SU-DHL-6 (cell line): ENCODE results near the gene SDK2.
"Not testable (repeated sequence)": the region's sequence is repeated elsewhere in the genome, so short reads cannot be mapped to it uniquely, and the experiment has no call there.

Experiments used
- H2AFZ ChIP-seq: fragments of 200-600 bp; sonication (generic); 2 replicates; pipeline ENCODE4 v1.6.1; 2014; ENCODE audit warnings: low read depth, mild to moderate bottlenecking, moderate library complexity, mixed read lengths, antibody characterized with exemption, low read length; ENCODE audit not compliant: severe bottlenecking
- H3F3A ChIP-seq: fragments of 200-600 bp; shearing (Covaris generic); 2 replicates; pipeline ENCODE4 v1.6.0; 2016; ENCODE audit warnings: antibody characterized with exemption, mild to moderate bottlenecking; ENCODE audit not compliant: insufficient read depth
- H3K27ac ChIP-seq: fragments of 200-600 bp; sonication (generic); 2 replicates; pipeline ENCODE4 v1.5.1; 2016; ENCODE audit warnings: low read depth, mild to moderate bottlenecking, low read length, moderate library complexity, mixed read lengths
- H3K27me3 ChIP-seq: fragments of 200-600 bp; sonication (generic), shearing (Covaris generic); 2 replicates; pipeline ENCODE4 v1.6.0; 2014; ENCODE audit warnings: mild to moderate bottlenecking, low read length
- H3K36me3 ChIP-seq: fragments of 200-600 bp; sonication (generic); 2 replicates; pipeline ENCODE4 v1.6.1; 2014; ENCODE audit warnings: mild to moderate bottlenecking, low read length, mixed read lengths
- H3K4me2 ChIP-seq: fragments of 300-600, 200-600 bp; shearing (Covaris generic), sonication (generic); 2 replicates; pipeline ENCODE4 v1.6.0; 2014; ENCODE audit warnings: low read length, low read depth, mild to moderate bottlenecking; ENCODE audit not compliant: poor library complexity, severe bottlenecking
- H3K4me3 ChIP-seq: fragments of 200-600 bp; sonication (generic); 2 replicates; pipeline ENCODE4 v1.5.1; 2014; ENCODE audit warnings: antibody characterized with exemption, low read length, mild to moderate bottlenecking, mixed read lengths; ENCODE audit not compliant: insufficient read depth, poor library complexity, severe bottlenecking
- H3K79me2 ChIP-seq: fragments of 200-600 bp; sonication (generic); 2 replicates; pipeline ENCODE4 v1.6.1; 2014; ENCODE audit warnings: mild to moderate bottlenecking, low read length, moderate library complexity; ENCODE audit not compliant: insufficient read depth
- H3K9ac ChIP-seq: fragments of 200-600 bp; sonication (generic); 2 replicates; pipeline ENCODE4 v1.7.0; 2014; ENCODE audit warnings: mild to moderate bottlenecking, low read length
- H3K9me2 ChIP-seq: fragments of 200-600 bp; sonication (generic); replicated peaks from 2 replicates; pipeline ENCODE4 v1.6.1; 2014; ENCODE audit warnings: low read length; ENCODE audit not compliant: insufficient read depth
- H3K9me3 ChIP-seq: fragments of 200-600 bp; sonication (generic); 2 replicates; pipeline ENCODE4 v1.6.1; 2014; ENCODE audit warnings: low read length, mixed read lengths; ENCODE audit not compliant: insufficient read depth
- H4K20me1 ChIP-seq: fragments of 200-600 bp; sonication (generic); 2 replicates; pipeline ENCODE4 v1.6.1; 2014; ENCODE audit warnings: low read depth, mild to moderate bottlenecking, antibody characterized with exemption, low read length, moderate library complexity, mixed read lengths
- EZH2phosphoT487 ChIP-seq: fragments of 200-600 bp; sonication (generic), shearing (Covaris generic); conservative IDR thresholded peaks from 2 replicates; pipeline ENCODE4 v1.6.1; 2018; ENCODE audit warnings: mild to moderate bottlenecking, antibody characterized with exemption, low read length, moderate library complexity, mixed read lengths
- TF ChIP-seq, protein P1 (sequence below): fragments of 200-600 bp; sonication (generic); IDR thresholded peaks from one replicate; pipeline ENCODE4 v1.5.1; 2017; ENCODE audit warnings: antibody characterized with exemption, mild to moderate bottlenecking, low read length, moderate library complexity; ENCODE audit not compliant: insufficient read depth, poor library complexity, severe bottlenecking

Gene SDK2

GRCh38 chr17:73369817-73370490 is 274.3 kb downstream of the SDK2 start:
- H3K79me2 ChIP-seq, H4K20me1 ChIP-seq, H3K4me3 ChIP-seq, H3K9me2 ChIP-seq, H3K4me2 ChIP-seq, H3F3A ChIP-seq, H3K27me3 ChIP-seq, H2AFZ ChIP-seq, H3K9ac ChIP-seq, H3K27ac ChIP-seq, H3K9me3 ChIP-seq, H3K36me3 ChIP-seq: not testable (repeated sequence)
- TF ChIP-seq, protein P1, sequence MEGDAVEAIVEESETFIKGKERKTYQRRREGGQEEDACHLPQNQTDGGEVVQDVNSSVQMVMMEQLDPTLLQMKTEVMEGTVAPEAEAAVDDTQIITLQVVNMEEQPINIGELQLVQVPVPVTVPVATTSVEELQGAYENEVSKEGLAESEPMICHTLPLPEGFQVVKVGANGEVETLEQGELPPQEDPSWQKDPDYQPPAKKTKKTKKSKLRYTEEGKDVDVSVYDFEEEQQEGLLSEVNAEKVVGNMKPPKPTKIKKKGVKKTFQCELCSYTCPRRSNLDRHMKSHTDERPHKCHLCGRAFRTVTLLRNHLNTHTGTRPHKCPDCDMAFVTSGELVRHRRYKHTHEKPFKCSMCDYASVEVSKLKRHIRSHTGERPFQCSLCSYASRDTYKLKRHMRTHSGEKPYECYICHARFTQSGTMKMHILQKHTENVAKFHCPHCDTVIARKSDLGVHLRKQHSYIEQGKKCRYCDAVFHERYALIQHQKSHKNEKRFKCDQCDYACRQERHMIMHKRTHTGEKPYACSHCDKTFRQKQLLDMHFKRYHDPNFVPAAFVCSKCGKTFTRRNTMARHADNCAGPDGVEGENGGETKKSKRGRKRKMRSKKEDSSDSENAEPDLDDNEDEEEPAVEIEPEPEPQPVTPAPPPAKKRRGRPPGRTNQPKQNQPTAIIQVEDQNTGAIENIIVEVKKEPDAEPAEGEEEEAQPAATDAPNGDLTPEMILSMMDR: peak; percentile 72

GRCh38 chr17:73369111-73369521 is 275.1 kb downstream of the SDK2 start:
- Histone ChIP-seq H3K79me2 (no peaks in the 10 kb centered on the region), H3K4me3 (no peak overlapping the region), H3K4me2 (no peak overlapping the region), H4K20me1 (no peaks in the 10 kb centered on the region), H3K27ac (no peak overlapping the region), H3K9me2 (no peaks in the 10 kb centered on the region), H3K27me3 (no peaks in the 10 kb centered on the region), H2AFZ (no peak overlapping the region), H3K36me3 (no peaks in the 10 kb centered on the region), H3F3A (no peaks in the 10 kb centered on the region), H3K9me3 (no peaks in the 10 kb centered on the region), H3K9ac (no peak overlapping the region)
- TF ChIP-seq EZH2phosphoT487: no peak
- TF ChIP-seq, protein P1: no peak

DNA sequence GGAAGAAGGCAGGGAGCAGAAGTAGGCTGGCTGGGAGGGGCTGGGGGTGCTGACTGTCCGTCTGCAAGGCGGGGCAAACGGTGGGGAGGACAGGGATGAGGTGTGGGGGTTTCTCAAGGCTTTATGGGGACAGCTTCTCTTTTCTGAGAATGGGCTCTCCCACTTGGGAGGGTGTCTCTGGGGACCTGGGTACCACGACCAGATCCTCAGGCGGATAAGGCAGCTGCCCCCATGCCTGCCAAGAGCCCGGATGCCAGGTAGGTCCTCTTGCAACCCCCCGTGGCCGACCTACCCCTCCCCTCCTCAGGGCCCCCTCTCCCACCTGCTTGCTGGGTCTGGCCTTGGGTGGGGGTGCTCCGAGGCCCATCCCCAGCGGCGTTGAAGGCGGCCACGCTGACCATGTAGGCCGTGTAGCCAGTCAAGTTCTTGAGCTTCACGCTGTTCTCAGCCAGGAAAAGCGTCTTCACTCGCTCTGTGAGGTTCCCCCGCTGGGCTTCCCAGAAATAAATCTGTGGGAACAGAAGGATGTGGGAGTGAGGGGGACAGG is 276.1 kb downstream of the SDK2 start:
- Histone ChIP-seq H3F3A (no peaks in the 10 kb centered on the region), H3K36me3 (no peaks in the 10 kb centered on the region), H3K9ac (no peak overlapping the region), H2AFZ (no peak overlapping the region), H3K27me3 (no peaks in the 10 kb centered on the region), H3K9me2 (no peaks in the 10 kb centered on the region), H3K79me2 (no peaks in the 10 kb centered on the region), H3K27ac (no peak overlapping the region), H3K4me3 (no peak overlapping the region), H3K4me2 (no peak overlapping the region), H4K20me1 (no peaks in the 10 kb centered on the region), H3K9me3 (no peaks in the 10 kb centered on the region)
- TF ChIP-seq, protein P1: no peak
- TF ChIP-seq EZH2phosphoT487: no peak
